ENCODE data around the gene CLEC16A.
A peak's percentile ranks its signal among the peaks of the same experiment; 100 is the strongest.

Gene CLEC16A

GRCh38 chr16:11063448-11064201, 119.3 kb downstream of the CLEC16A start:
- DNase-seq (ENCODE audit: low spot score): no peak

GRCh38 chr16:11064202-11064540, 119.8 kb downstream of the CLEC16A start:
- no peak for DNase-seq (ENCODE audit: low spot score)

DNA sequence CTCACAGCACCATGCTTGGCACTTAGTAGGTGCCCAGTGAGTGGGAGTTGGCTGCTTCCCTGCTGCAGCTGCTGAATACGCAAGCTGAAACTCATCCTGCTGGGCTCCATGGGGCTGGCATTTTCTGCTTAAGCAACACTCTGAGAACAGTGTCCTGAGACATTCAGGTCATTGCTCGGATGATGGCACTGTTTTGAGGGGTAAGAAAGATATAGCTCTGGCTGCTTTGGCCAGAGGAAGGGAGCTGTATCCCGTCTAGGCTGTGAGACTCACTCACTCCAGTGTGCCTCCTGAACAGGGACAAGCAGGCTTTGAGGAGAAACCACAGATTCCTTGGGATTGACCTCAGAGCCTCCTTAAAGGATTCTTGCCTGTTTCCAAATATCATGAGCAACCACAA, 120.5 kb downstream of the CLEC16A start:
- DNase-seq (ENCODE audit: low spot score): no peak

GRCh38 chr16:11066261-11066870, 122.0 kb downstream of the CLEC16A start:
- no peak for DNase-seq (ENCODE audit: low spot score)

DNA sequence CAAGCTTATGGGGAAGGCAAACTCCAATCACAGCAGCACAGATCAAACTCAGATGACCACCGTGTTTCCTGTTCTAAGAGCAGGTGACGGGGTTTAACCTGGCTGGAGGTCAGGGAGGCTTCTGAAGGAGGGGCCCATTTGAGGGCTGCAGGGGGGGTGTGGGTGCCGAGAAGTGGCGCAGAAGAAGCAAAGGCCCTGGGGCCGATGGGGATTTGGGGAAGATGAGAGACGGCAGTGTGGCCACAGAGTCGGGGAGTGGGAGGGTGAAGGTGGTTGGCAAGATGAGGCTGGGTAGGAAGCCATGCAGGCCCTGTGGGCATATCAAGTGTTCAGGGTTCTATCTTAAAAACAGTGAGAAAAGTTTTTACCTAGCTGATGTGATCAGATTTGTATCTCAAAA, 122.9 kb downstream of the CLEC16A start:
- DNase-seq (ENCODE audit: low spot score): no peak

GRCh38 chr16:11067697-11068141, 123.4 kb downstream of the CLEC16A start:
- DNase-seq (ENCODE audit: low spot score): no peak

GRCh38 chr16:11071829-11072228, 127.5 kb downstream of the CLEC16A start:
- no peak for DNase-seq (ENCODE audit: low spot score)

DNA sequence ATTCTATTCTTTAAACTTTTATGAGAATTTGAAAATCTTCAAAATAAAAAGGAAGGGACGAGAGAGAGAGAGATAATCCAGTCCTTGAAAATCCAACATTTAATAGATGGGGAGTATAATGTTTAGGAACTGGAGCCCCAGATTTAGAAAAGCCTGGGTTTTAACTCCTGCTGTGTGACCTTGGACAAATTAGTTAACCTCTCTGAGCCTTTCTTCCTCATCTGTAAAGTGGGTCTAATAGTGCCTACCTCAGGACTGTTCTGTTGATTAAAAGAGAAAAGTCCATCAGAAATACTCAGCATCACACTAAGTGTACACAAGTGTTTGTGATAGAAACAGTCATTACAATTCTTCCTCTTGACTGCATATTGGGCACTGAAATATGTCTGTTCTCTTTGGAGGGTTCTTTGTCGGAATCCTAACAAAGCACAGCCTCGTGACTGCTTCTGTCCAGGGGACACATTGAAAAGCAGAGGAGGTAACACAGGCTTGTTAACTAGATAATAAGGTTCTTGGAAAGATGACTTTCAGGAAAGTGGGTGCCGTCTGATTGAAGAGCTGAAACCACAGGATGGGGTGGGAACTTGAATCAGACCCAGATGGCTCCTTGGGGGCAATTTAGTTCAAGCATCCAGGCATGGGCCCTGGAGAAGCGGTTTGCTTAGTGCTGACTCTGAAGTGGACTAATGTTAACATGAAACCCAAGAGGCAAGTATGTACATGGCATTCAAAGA, 128.2 kb downstream of the CLEC16A start:
- DNase-seq (ENCODE audit: low spot score): no peak

- DNase-seq (ENCODE audit: low spot score): no peak
These were observed 129.1 kb downstream of the CLEC16A start for GRCh38 chr16:11073407-11073999.

DNA sequence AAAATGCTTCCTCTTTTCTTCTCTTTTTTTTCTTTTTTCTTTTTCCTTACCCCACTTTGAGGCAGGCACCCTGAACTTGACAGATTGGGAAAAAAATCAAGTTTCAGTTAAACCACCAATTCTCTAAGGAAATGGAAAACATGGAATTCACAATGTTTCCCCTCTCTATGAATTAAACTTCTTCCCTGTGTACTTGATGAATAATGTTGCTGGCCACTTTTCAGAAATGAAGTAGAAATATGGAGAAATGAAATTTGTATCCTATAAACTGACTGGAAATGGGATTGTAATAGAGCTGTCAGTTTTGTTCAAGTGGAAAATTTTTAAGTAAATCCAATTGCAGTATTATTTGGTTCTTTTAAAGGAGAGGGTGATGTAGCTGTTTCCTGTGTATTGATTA, 129.8 kb downstream of the CLEC16A start:
- DNase-seq (ENCODE audit: low spot score): no peak

GRCh38 chr16:11075163-11075562, 130.8 kb downstream of the CLEC16A start:
- DNase-seq (ENCODE audit: low spot score): no peak

GRCh38 chr16:11076259-11077018, 132.1 kb downstream of the CLEC16A start:
- no peak for DNase-seq (ENCODE audit: low spot score)

GRCh38 chr16:11078812-11079459, 134.6 kb downstream of the CLEC16A start:
- peak; percentile 30 for DNase-seq (ENCODE audit: low spot score)

DNA sequence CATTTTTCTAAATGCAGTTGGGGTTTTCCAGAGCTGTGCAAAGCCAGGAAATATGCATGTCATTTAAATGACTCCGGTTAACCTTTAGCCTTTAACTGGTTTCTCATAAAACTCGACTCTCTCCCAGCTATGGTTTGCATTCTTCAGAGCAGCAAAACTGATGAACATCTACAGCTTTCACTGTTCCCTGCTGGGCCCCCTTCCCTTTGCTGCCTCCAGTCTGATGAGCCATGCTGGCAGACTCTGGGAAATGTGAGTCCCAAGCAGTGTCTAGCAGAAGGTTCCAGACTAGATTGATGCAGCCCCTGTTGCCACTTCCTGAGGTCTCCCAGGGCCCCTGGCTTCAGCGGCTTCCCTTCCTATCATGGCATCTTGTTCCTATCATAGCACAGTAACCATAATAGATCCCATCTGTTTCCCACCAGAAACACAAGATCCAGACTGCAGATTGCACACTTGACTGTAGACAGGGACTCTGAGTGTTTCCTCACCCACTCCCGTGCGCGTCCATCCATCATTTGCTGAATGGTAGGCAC, 135.4 kb downstream of the CLEC16A start:
- peak; percentile 66 for DNase-seq (ENCODE audit: low spot score)

DNA sequence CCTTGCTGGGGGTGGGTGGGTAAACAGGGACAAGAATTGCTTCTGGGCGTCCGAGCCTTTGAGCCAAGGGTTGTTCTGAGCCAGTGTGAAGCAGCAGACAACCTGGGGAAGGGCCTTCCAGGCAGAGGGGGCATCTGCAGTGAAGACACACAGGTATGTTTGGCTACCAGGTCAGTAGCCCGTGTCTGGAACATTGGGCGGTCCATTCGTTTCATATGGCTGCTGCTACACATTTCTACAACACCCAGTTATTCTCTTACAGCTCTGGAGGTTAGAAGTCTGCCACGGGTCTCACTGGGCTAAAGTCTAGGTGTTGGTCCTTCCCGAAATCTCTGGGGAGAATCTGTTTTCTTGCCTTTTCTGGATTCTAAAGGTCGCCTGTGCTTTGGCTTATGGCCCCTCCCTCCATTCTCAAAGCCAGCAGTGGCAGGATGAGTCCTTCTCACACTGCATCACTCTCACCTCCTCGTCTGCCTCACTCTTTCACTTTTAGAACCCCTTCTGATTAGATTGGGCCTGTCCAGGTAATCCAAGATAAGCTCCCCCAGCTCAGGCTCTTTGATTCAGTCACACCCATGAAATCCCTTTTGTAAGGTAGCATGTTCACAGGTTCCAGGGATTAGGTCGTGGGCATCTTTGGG, 136.1 kb downstream of the CLEC16A start:
- DNase-seq (ENCODE audit: low spot score): no peak

DNA sequence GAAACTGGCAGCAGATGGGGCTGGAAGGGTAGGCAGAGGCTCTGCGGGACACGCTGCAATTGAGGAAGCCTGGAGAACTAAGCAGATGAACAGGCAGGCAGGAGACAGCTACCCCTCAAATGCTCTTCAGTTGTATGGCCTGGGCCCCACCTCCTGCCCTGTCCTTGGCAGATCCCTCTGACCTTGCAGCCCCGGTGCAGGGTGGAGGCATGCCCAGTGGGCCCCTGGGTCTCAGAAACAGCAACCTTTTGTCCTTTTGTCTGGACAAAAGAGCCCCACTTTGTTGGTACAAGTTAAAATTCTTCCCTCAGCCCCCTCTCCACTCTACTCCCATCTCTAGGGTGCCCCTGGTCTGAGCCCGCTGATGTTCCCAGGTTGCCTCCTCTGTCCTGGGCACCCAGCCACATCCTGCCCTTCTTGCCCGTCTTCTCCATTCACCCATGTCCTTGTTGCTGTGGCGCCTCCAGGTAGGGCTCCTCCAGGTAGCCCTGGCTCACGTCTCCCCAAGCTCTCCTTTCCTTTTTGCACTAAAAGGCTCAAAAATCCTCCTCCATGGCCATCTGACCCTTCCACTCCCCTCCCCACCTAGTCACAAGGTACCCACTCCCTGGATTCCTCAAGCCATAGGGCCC, 136.8 kb downstream of the CLEC16A start:
- DNase-seq (ENCODE audit: low spot score): no peak

GRCh38 chr16:11082108-11082859, 137.9 kb downstream of the CLEC16A start:
- DNase-seq (ENCODE audit: low spot score): no peak

GRCh38 chr16:11082860-11083388, 138.6 kb downstream of the CLEC16A start:
- no peak for DNase-seq (ENCODE audit: low spot score)

DNA sequence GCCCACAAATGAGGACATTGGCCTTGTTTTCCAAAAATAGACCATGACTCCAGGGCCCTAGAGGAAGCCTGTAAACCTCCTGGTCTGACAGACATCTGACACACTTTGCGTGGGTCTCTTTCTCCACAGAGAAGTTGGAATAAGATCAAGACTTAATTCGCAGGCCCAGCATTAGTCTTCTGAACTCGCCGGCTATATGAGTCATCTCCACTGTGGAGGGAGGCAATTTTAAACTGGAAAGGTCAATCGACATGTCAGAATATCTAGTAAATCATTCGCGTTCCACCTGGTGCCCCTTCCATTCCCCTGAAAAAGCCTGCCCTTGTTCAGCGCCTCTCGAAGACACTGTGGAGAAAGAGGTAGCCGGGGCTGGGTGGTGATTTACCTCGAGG, 140.1 kb downstream of the CLEC16A start:
- DNase-seq (ENCODE audit: low spot score): peak; percentile 65
